Osteocyte (in vitro differentiated cells): ENCODE measurements around the gene TAF11L13. TPM values are rescaled to one million over a fixed set of nuclear protein-coding genes. Genes with fewer than 3 reads are reported as not detected.

ENCODE experiments used
- DNase-seq: peaks from one replicate; pipeline ENCODE4 v3.0.0; 2021; ENCODE audit warnings: mixed read lengths; ENCODE audit not compliant: unreplicated experiment; ENCODE audit errors: extremely low spot score
- H3K27ac Mint-ChIP-seq: one replicate; pipeline ENCODE4 v1.8.0; 2021; ENCODE audit warnings: mild to moderate bottlenecking, mixed read lengths; ENCODE audit not compliant: unreplicated experiment
- H3K27me3 Mint-ChIP-seq: one replicate; pipeline ENCODE4 v1.8.0; 2021; ENCODE audit warnings: mixed read lengths; ENCODE audit not compliant: unreplicated experiment
- H3K36me3 Mint-ChIP-seq: one replicate; pipeline ENCODE4 v1.8.0; 2021; ENCODE audit warnings: mixed read lengths; ENCODE audit not compliant: unreplicated experiment
- H3K4me1 Mint-ChIP-seq: one replicate; pipeline ENCODE4 v1.8.0; 2021; ENCODE audit warnings: mixed read lengths; ENCODE audit not compliant: unreplicated experiment
- H3K4me3 Mint-ChIP-seq: one replicate; pipeline ENCODE4 v1.8.0; 2021; ENCODE audit warnings: mild to moderate bottlenecking, moderate library complexity, mixed read lengths; ENCODE audit not compliant: unreplicated experiment
- H3K9me3 Mint-ChIP-seq: one replicate; pipeline ENCODE4 v1.8.0; 2021; ENCODE audit warnings: mixed read lengths; ENCODE audit not compliant: unreplicated experiment
- total RNA-seq: library from RNA; stranded (reverse); gene quantifications from 2 replicates; pipeline ENCODE4 v1.2.1, GENCODE V29; 2021
- TF ChIP-seq, protein P1 (sequence below): fragments of 200-600 bp; sonication (generic); IDR thresholded peaks from 2 replicates; pipeline ENCODE4 v1.5.0; 2021; ENCODE audit warnings: antibody characterized with exemption, mild to moderate bottlenecking, moderate library complexity

TAF11L13 gene
- total RNA-seq, 1 donor from 2014 or later: not detected

DNA sequence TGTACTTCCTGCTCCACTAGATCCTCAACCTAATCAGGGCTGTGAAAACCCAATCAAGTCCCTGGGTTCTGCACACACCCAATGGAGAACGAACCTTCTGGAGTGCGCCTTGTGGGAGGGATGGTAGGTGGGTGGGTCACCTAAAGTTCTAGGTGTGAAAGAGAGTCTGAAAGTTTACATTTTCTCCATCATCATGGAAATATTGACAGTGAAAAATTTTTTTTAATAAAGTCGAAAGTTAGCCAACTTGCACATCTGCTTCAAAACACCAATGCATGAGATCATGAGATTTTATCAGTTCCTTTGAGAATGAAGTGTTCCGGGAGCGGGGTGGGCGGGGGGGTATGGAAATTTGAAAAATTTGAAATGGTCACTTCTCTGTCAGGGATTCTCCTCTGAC lies 24.0 kb downstream of the TAF11L13 start:
- H3K9me3 Mint-ChIP-seq: peaks cover 7% of the 10 kb centered on the region
- no peak overlapping the region for H3K27ac Mint-ChIP-seq
- H3K36me3 Mint-ChIP-seq: peaks cover 2% of the 10 kb centered on the region
- H3K4me1 Mint-ChIP-seq: no peaks in the 10 kb centered on the region
- no peak for DNase-seq
- no peaks in the 10 kb centered on the region for H3K27me3 Mint-ChIP-seq
- TF ChIP-seq, protein P1, sequence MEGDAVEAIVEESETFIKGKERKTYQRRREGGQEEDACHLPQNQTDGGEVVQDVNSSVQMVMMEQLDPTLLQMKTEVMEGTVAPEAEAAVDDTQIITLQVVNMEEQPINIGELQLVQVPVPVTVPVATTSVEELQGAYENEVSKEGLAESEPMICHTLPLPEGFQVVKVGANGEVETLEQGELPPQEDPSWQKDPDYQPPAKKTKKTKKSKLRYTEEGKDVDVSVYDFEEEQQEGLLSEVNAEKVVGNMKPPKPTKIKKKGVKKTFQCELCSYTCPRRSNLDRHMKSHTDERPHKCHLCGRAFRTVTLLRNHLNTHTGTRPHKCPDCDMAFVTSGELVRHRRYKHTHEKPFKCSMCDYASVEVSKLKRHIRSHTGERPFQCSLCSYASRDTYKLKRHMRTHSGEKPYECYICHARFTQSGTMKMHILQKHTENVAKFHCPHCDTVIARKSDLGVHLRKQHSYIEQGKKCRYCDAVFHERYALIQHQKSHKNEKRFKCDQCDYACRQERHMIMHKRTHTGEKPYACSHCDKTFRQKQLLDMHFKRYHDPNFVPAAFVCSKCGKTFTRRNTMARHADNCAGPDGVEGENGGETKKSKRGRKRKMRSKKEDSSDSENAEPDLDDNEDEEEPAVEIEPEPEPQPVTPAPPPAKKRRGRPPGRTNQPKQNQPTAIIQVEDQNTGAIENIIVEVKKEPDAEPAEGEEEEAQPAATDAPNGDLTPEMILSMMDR: no peak
- H3K4me3 Mint-ChIP-seq: no peak overlapping the region

- Mint-ChIP-seq H3K4me3 (no peak overlapping the region), H3K27me3 (no peaks in the 10 kb centered on the region), H3K9me3 (peaks cover 11% of the 10 kb centered on the region), H3K36me3 (peaks cover 5% of the 10 kb centered on the region), H3K27ac (no peak overlapping the region), H3K4me1 (no peaks in the 10 kb centered on the region)
- DNase-seq: no peak
- TF ChIP-seq, protein P1: no peak
Measured at GRCh38 chr5:17663182-17663581, 31.3 kb downstream of the TAF11L13 start.

DNA sequence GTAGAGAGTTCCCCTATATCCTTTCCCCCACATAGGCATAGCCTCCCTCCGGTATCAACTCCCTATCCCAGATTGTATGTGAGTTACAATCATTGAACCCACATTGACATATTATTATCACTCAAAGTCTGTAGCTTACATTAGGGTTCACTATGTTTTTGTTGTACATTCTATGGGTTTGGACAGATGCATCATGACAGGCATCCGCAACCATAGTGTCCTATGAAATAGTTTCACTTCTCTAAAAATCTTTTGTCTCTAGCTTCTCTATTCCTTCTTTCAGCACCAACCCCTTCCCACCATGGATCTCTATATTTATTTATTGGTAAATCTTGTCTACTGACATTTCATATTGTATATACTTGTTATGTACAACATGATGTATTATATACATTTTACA lies 33.9 kb downstream of the TAF11L13 start:
- no peaks in the 10 kb centered on the region for H3K27me3 Mint-ChIP-seq
- TF ChIP-seq, protein P1: no peak
- no peak overlapping the region for H3K27ac Mint-ChIP-seq
- H3K4me1 Mint-ChIP-seq: no peaks in the 10 kb centered on the region
- H3K9me3 Mint-ChIP-seq: peaks cover 5% of the 10 kb centered on the region
- no peak overlapping the region for H3K4me3 Mint-ChIP-seq
- DNase-seq: no peak
- H3K36me3 Mint-ChIP-seq: peaks cover 3% of the 10 kb centered on the region

GRCh38 chr5:17666726-17667235 lies 34.9 kb downstream of the TAF11L13 start:
- DNase-seq: no peak
- H3K9me3 Mint-ChIP-seq: no peaks in the 10 kb centered on the region
- no peaks in the 10 kb centered on the region for H3K36me3 Mint-ChIP-seq
- no peak overlapping the region for H3K4me3 Mint-ChIP-seq
- no peaks in the 10 kb centered on the region for H3K27me3 Mint-ChIP-seq
- no peak overlapping the region for H3K27ac Mint-ChIP-seq
- no peaks in the 10 kb centered on the region for H3K4me1 Mint-ChIP-seq
- TF ChIP-seq, protein P1: no peak

- Mint-ChIP-seq H3K27me3 (no peaks in the 10 kb centered on the region), H3K4me1 (no peaks in the 10 kb centered on the region), H3K4me3 (no peak overlapping the region), H3K36me3 (no peaks in the 10 kb centered on the region), H3K9me3 (peaks cover 3% of the 10 kb centered on the region), H3K27ac (no peak overlapping the region)
- TF ChIP-seq, protein P1: no peak
- DNase-seq: no peak
Measured at GRCh38 chr5:17670353-17670752, 38.5 kb downstream of the TAF11L13 start.
